AG04449 (cell line): Measurements from ENCODE around the gene BNC1.

ENCODE experiments used
- CTCF ChIA-PET: fragments of 350-600 bp; formaldehyde crosslinking; extraction: SDS; loops from one replicate; lab custom pipeline; 2021; ENCODE audit warnings: antibody characterized with exemption; lab: Yijun Ruan, JAX
- POLR2A ChIA-PET: fragments of 400-600, 350-600 bp; formaldehyde crosslinking; extraction: SDS; loops from one replicate; lab custom pipeline; 2020; ENCODE audit warnings: antibody characterized with exemption, inconsistent platforms; lab: Yijun Ruan, JAX
- DNase-seq: peaks from one replicate; pipeline ENCODE4 v3.0.0-alpha.2; 2010; ENCODE audit warnings: low read depth, low spot score
- H3K4me3 ChIP-seq: 2 replicates; pipeline ENCODE4 v1.5.1; 2011; ENCODE audit warnings: low read depth, mild to moderate bottlenecking, control low read depth, low read length
- CTCF ChIP-seq: IDR thresholded peaks from one replicate; pipeline ENCODE4 v1.5.1; 2011; ENCODE audit warnings: mild to moderate bottlenecking, moderate library complexity, low read length, control low read depth, inconsistent platforms; ENCODE audit not compliant: insufficient read depth; ENCODE audit errors: missing control alignments

BNC1 gene

DNA sequence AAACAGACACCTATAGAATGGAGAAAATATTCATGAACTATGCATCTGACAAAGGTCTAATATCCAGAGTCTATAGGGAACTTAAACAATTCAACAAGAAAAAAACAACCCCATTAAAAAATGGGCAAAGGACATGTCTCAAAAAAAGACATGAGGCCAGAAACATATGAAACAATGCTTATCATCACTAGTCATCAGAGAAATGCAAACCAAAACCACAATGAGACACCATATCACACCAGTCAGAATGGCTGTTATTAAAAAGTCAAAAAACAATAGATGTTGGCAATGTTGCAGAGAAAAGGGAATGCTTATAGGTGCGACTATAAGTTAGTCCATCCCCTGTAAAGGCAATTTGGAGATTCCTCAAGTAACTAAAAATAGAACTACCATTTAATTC, 65.4 kb downstream of the BNC1 start:
- TF ChIP-seq CTCF = no peak
- ChIA-PET POLR2A (no interaction called here), CTCF (no interaction called here)
- H3K4me3 ChIP-seq = no peak overlapping the region
- DNase-seq = no peak

DNA sequence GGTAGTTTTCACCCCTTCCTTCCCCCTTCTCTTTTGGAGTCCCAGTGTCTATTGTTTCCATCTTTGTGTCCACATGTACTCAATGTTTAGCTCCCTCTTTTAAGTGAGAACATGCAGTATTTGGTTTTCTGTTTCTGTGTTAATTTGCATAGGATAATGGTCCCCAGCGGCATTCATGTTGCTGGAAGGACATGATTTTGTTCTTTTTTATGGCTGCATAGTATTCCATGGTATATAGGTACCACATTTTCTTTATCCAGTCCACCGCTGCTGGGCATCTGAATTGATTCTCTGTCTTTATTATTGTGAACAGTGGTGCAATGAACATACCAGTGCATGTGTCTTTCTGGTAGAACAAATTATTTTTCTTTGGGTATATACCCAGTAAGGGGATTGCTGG, 69.2 kb downstream of the BNC1 start:
- ChIA-PET POLR2A (no interaction called here), CTCF (no interaction called here)
- no peak for DNase-seq
- no peak overlapping the region for H3K4me3 ChIP-seq
- no peak for TF ChIP-seq CTCF

- POLR2A ChIA-PET = interaction anchor here (1.2 kb wide), 1 partner anchor 144 kb away, joined by 6 read pairs; the partner anchor contains the start of gene BTBD1
These were observed 73.8 kb downstream of the BNC1 start for GRCh38 chr15:83210619-83211018.

DNA sequence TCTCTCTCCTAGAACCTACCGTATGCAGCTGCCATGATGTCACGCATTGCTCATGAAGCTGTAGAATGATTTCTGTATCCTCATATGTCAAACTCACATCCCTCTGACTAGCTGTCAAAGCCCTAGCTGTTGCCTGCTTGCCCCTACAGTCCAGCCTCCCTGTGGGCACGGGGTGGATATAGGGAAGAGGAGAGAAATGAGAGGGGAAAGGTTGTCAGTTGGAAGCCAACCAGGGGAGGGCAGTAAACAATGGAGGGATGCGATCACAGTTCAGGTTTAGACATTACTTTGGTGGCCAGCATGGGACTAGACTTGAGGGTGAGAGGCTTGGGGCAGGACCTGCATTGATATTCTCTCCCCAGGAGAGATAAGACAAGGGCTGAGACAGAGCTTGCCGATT, 75.1 kb downstream of the BNC1 start:
- CTCF ChIA-PET = interaction anchor here (1.2 to 5.9 kb wide), 2 partner anchors 199 to 227 kb away, joined by 3 to 26 read pairs; partner anchors contain the start of gene C15orf40
- DNase-seq = no peak
- no peak for TF ChIP-seq CTCF
- H3K4me3 ChIP-seq = no peak overlapping the region
- POLR2A ChIA-PET = no interaction called here

More at GRCh38 chr15:83210619-83211018, 73.8 kb downstream of the BNC1 start:
- peak; percentile 17 for DNase-seq
- CTCF ChIA-PET = interaction anchor here (0.7 kb wide), 1 partner anchor 199 kb away, joined by 3 read pairs; no protein-coding TSS in a partner anchor
- TF ChIP-seq CTCF = no peak
- H3K4me3 ChIP-seq = no peak overlapping the region

- no peak for TF ChIP-seq CTCF
- no peak for DNase-seq
- POLR2A ChIA-PET = interaction anchor here (0.7 to 1.8 kb wide), 3 partner anchors 12 to 197 kb away, joined by 3 to 6 read pairs (median 5); partner anchors contain the start of genes BTBD1 and C15orf40
- peak overlapping the region; percentile 75 for H3K4me3 ChIP-seq
- CTCF ChIA-PET = interaction anchor here (1.0 to 5.9 kb wide), 2 partner anchors 40 to 198 kb away, joined by 4 to 26 read pairs; partner anchors contain the start of gene C15orf40
These were observed 76.2 kb downstream of the BNC1 start for GRCh38 chr15:83208367-83208661.

GRCh38 chr15:83207660-83208366, 76.7 kb downstream of the BNC1 start, which contains the start of gene HDGFL3:
TSS of gene HDGFL3 (minus strand) at chr15:83207823. CDS start at chr15:83207414, 409 bp downstream.
- POLR2A ChIA-PET = interaction anchor here (0.7 to 1.8 kb wide), 3 partner anchors 11 to 197 kb away, joined by 3 to 6 read pairs (median 5); partner anchors contain the start of genes BTBD1 and C15orf40

More at GRCh38 chr15:83207660-83208366, 76.7 kb downstream of the BNC1 start, which contains the start of gene HDGFL3:
- no peak for TF ChIP-seq CTCF
- no peak for DNase-seq
- peak within 1 kb of the TSS; percentile 75 for H3K4me3 ChIP-seq
- CTCF ChIA-PET = interaction anchor here (1.0 to 5.9 kb wide), 2 partner anchors 40 to 197 kb away, joined by 4 to 26 read pairs; partner anchors contain the start of gene C15orf40
